Astrocyte of the hippocampus (primary cell): ENCODE results near the gene CFTR.
"Not testable (repeated sequence)": the region's sequence is repeated elsewhere in the genome, so short reads cannot be mapped to it uniquely, and the experiment has no call there.

Experiments
- DNase-seq: peaks from one replicate; pipeline ENCODE4 v3.0.0; 2011; ENCODE audit warnings: low read depth, low spot score

Gene CFTR

DNA sequence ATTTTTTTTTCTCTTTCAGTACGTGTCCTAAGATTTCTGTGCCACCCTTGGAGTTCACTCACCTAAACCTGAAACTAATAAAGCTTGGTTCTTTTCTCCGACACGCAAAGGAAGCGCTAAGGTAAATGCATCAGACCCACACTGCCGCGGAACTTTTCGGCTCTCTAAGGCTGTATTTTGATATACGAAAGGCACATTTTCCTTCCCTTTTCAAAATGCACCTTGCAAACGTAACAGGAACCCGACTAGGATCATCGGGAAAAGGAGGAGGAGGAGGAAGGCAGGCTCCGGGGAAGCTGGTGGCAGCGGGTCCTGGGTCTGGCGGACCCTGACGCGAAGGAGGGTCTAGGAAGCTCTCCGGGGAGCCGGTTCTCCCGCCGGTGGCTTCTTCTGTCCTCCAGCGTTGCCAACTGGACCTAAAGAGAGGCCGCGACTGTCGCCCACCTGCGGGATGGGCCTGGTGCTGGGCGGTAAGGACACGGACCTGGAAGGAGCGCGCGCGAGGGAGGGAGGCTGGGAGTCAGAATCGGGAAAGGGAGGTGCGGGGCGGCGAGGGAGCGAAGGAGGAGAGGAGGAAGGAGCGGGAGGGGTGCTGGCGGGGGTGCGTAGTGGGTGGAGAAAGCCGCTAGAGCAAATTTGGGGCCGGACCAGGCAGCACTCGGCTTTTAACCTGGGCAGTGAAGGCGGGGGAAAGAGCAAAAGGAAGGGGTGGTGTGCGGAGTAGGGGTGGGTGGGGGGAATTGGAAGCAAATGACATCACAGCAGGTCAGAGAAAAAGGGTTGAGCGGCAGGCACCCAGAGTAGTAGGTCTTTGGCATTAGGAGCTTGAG is at the start of gene CFTR:
Gene CFTR (plus strand): TSS at position 801 of the 830 bp plus-strand sequence. CDS start 70 bp downstream, outside the sequence.
- DNase-seq, result peak; percentile 20

DNA sequence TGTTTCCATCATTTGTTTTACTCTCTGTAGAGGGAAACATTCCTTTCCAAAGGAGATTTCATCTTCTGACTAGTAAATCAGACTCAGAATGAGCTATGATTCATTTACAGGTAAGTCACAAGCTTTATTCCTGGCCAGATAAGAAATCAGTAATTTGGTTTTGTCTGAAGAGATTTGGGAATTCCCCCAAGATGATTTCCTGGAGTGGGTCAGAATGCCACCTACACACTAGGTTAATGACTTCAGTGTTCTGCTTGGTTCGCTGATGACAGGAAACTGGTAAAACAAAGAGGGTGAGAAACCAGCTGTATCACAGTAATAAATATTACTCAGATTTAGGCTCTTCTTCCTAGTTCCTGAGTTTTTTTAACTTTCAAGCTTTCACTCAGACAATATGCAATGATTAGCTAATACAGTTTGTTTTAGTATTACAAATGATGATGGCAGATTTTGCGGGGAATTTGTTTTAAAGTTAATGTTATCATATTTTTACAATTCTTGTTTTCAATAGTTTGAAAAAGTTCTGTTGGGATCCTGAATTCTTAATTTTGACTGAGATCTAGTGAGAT is 44.3 kb upstream of the CFTR start:
- DNase-seq, result no peak

DNA sequence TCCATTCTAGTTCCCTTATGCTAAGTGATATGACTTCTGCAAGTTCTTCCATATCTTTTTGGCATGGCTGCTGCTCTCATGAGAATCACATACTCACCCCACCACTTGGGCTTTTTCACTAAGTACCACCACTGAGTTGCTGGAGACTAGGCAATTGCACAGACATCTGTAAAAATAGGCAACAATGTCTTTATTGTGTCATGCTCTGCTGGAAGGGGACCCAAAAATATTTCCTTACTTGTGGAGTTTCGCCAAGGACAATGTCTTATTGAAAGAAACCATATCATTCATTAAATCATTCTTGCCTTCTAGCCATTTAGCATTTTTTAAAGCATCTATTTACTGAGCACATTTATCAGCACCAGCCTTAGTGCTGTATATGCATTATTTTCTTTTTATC is 35.2 kb upstream of the CFTR start:
- no peak for DNase-seq

DNA sequence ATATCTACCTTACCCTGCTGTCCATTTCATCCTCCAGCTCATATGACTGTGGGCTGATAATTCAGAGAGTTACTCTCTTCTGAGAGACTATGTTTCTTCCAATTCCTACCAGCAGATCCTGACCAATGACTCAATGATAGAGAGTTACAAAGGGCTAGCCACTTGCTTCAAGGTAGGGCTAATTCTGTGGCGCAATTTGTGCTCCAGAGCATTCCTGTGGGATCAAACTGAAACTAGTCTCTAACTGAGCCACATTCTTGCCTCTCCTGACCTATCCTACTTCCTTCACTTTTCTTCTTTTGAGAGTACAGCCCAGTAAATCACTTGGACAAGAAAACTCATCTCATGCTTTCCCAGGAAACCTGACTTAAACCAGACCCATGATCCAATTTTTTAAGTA is 34.6 kb upstream of the CFTR start:
- DNase-seq, result peak; percentile 22

DNA sequence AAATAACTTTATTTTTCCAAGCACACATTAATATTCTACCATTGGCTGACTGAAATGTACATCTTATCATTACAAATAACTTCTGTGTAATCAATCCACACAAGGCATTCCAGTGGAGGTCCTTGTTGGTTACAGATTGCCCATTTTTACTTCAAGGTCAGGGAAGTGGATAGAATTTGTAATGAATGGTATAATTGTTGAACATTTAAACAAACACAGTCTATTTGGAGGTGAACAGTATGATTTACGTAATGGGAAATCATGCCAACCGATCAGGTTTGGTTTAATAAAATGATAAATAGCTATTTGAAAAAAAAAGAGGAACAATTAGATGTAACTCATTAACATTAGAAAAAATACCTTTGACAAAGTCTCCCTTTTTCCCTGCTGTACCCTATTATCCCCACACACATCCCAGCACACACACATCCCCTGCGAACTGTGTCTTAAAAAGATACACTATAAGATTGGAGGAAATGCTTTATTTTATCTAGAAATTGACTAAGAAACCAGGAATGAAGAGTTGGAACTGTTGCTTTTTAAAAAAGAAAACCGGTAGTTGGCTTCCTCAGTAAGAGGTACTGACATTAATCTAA is 33.5 kb upstream of the CFTR start:
- DNase-seq, result no peak

DNA sequence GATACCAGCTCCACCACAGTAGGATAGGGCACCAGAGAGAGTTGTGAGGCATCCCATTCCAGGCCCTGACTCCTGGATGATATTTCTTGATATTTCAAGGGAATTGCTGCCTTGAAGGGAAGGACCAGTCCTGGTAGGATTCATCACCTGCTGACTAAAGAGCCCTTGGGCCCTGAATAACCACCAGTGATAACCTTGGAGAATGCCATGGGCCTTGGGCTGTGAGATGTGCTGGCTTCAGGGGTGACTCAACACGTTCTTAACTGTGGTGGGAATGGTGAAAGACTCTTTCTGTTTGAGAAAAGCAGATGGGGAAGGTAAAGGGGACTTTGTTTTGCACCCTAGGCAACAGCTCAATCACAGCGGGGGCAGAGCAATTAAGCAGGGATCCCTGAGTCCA is 31.2 kb upstream of the CFTR start:
- DNase-seq, result no peak

DNA sequence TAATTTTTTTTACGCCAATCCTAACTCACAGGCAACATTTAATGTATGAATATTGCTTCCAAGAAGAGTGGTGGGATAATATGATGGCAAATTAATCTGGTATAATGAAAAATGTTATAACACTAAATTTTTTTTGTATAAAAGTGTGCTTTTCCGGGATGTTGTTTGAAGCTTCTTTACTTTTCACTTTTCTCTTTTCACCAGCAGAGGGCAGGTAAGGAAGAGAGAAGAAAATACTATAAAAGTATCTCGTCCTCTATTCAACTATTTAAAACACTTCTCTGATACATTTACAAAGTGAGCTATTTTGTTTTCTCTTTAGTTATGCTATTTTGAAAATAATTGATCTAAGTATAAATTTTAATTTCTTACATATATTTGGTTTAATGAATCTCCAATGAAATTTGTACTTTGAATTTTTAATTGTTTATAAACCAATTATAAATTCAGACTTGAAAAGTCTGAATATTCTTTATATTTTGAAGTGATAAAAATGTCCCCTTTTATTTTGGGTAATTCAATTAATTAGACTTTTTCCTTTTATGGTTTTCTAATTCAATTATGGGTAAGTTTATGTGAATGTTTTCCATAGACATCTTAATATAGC is 20.7 kb upstream of the CFTR start:
- DNase-seq, result peak; percentile 47

DNA sequence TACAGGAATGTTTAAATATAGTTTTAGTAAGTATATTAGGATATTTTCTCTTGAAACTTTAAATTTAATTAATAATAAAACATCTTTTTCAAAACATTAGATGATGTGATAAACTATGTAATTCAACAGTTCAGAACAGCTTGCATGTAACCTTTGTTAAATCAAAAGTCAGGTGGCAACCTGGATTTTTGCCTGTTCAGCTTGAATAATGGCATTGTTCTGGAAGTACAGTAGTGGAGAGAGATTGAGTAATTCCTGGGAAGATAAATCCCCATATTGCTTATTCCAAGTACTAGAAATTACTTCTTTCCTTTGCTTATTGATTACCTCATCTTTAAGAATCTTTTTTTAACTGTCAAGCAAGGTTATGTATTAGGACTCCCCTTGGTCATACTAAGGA is 20.1 kb upstream of the CFTR start:
- DNase-seq, result no peak

DNA sequence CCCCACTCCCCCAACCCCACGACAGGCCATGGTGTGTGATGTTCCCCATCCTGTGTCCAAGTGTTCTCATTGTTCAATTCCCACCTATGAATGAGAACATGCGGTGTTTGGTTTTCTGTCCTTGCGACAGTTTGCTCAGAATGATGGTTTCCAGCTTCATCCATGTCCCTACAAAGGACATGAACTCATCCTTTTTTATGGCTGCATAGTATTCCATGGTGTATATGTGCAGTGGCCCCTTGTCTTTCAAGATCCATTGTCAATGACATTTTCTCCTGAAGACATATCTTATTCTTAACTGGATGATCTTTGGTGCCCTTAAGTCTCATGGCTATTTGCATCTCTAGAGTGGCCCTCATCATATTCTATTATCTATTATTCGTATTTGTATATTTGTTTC is 19.0 kb upstream of the CFTR start:
- not testable (repeated sequence) for DNase-seq

DNA sequence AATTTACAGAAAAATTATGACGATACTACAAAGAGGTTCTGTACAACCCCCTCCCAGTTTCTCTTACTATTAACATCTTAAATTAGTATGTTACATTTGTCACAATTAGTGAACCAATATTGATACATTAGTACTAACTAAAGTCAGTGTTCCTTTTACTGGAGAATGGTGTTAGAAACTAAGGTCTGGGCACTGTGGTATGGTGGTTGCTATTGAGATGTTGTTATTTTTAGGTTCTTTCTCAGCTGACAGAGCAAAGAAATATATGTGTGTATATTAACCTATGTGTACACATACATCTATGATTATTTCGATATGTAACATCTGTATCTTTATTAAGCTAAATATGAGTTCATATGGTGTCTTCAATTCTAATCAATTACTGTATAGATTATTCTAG is 11.7 kb upstream of the CFTR start:
- no peak for DNase-seq

DNA sequence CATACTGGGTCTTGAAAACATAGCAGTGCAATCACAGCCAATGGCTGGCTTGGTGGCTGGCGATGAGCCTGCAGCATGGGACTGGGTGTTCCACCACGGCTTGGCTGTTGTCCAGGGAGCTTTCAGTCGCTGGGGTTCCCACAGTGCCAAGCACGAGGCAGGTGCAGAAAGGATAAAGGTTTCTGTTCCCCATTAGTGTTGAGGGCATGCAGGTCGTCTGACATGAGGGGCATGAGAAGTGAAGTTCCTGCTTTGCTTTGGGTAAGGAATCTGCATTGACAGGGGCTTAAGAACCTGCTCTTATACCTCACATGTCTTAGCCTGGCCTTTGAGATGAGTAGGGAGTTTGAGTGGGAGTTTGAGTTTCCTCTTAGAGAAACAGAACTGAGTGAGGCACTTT is 9.0 kb upstream of the CFTR start:
- DNase-seq, result no peak

DNA sequence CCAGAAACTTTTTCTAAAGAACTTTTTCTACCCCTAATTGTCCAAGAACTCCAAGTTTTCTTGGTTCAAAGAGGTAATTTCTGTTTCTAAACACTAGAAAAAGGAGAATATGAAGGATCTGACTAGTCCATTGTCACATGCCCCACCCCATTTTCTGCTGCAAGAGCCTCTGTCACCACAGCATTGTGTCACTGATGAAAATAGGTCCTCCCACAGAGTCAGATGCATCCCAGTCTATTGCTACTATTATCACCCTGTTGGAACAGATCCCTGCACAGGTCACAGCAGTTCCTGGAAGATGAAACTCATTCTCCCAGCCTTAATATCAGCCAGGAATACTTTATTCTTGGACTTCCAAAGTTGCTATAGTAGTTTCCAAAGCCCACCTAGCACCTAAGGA is 7.5 kb upstream of the CFTR start:
- no peak for DNase-seq

DNA sequence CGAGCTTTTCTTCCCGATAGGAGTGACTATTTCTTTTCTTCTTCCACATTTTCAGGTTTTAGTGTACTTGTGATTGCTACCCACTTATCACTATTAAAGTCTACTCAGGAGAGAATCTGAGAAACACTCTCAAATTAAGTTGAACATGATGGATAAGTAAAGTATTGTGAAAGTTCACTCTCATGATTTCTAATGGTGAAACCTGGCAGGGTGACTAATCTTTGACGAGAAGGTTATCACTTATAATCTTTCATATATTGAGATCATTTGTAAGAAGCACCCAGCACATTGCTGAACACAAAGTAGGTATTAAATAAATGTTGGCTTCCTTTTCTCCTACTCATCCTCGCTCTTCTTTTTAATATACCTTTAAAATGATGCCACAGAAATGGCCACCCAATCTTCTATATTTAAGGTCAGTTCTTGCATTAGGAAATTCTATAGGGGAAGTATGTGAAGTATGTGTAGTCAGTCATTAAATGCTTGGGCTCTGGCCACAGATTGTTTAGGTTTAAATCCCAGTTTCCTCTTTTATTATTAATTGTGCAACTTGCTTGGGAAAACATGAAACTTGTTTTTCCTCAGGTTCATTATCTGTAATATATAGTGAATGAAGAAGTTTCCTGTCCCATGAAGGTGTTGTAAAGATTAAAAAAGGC is 3.1 kb upstream of the CFTR start:
- DNase-seq, result no peak

DNA sequence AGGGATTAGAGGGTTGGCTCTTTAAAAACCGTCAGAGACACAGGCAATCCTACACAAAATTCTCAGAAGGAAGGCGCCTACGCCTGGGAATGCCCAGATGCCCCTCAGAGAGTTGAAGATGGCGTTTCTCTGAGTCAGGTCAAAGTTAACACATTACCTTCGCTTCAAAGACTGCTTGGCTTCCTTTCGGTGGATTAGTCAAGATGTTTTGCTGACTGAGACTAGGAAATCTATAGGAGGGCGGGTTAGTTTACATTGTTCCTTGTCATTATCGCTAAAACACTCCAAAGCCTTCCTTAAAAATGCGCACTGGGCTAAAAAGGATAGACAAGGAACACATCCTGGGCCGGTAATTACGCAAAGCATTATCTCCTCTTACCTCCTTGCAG is 995 bp upstream of the CFTR start:
- peak; percentile 5 for DNase-seq

DNA sequence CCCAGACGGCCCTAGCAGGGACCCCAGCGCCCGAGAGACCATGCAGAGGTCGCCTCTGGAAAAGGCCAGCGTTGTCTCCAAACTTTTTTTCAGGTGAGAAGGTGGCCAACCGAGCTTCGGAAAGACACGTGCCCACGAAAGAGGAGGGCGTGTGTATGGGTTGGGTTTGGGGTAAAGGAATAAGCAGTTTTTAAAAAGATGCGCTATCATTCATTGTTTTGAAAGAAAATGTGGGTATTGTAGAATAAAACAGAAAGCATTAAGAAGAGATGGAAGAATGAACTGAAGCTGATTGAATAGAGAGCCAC is 184 bp downstream of the CFTR start:
- no peak for DNase-seq

DNA sequence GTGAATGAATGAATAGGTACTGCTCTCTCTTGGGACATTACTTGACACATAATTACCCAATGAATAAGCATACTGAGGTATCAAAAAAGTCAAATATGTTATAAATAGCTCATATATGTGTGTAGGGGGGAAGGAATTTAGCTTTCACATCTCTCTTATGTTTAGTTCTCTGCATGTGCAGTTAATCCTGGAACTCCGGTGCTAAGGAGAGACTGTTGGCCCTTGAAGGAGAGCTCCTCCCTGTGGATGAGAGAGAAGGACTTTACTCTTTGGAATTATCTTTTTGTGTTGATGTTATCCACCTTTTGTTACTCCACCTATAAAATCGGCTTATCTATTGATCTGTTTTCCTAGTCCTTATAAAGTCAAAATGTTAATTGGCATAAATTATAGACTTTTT is 1.2 kb downstream of the CFTR start:
- no peak for DNase-seq

DNA sequence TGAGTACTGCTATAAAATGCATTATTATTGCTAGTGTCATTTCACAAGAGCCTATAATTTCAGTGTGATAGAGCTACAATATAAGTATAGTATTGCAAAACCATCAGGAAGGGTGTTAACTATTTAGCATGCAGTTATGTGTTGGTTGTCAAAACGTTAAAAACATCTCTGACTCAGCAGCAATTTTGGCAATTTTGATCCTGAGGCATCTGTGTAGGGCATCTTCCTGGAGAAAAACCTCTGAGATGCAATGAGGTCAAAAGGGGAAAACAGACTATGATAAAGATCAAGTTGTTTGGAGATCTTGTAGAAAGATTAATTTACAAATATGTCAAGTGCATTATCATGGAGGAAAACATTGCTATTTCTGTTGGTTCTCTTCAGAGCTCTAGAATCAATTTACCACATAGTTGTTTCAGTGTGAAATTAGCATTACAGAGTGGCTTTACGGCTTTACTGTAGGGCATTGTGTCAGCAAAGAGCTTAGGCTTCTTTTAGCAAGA is 5.3 kb downstream of the CFTR start:
- DNase-seq, result no peak

DNA sequence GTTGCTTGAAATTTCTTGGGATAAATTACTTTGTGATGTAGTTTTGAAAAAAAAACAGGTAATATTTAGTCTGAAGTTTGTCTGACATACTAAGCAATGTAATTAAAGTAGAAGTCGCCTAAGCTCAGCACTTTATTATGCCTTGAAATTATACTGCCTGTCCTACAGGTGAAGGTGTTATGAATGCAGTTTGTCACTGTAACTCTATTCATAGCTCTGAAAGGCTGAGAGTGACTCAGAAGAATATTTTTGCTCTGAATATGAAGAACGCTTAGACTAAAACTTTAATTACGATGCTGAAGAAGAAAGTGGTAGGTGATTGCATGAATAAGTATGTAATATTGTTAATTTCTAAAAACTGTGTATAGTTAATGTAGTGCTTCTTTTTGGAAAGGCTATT is 9.2 kb downstream of the CFTR start:
- no peak for DNase-seq

DNA sequence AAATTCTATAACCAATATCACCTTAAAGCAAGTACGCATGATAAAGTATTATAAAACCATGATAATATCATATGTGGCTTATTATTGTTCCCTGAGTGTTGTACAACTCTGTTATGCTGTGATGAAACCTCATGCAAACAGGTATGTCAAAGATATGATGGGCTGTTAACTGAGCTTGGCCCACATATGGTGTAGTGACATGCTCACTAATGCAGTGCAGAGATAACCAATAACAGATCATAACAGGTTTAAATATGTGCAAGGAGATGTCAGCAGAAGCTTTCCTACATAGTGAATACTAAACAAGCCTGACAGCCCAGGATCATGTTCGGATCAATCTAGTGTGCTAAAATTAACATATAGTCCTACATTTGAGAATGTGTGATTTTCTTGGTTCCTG is 9.6 kb downstream of the CFTR start:
- DNase-seq, result no peak

DNA sequence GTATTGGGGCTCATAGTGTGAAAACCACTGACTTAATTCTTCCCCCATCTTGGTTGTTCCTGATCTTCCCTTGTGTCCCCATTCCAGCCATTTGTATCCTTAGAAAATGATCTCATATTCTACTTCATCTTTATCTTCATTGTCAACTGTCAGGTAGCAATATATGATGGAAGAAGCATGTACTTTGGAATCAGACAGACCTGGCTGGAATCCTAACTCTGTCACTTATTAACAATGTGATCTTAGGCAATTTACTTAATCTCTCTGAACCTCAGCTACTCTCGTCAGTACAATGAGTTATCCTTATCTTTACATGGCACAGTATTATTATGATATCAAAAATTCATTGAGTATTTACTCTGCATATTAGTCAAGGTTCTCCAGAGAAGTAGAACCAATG is 10.1 kb downstream of the CFTR start:
- DNase-seq, result no peak

DNA sequence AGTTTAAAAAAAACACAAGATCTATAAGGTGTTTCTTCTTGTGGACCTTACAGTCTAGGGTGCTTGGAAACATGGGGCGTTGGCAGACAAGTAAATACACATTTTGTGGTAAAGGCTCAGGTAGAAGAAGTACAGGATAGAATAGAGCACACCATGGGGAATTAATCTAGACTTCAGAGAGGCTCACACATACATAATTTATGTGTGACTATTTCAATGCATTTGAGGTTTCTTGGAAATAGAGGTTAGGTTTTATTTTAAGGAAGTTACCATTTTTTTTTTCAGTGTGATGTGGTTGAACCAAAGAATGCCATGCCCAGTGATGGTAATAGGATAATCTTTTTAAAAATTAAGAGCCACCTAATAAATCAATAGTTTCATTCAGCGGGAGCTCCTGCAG is 12.8 kb downstream of the CFTR start:
- DNase-seq, result no peak

DNA sequence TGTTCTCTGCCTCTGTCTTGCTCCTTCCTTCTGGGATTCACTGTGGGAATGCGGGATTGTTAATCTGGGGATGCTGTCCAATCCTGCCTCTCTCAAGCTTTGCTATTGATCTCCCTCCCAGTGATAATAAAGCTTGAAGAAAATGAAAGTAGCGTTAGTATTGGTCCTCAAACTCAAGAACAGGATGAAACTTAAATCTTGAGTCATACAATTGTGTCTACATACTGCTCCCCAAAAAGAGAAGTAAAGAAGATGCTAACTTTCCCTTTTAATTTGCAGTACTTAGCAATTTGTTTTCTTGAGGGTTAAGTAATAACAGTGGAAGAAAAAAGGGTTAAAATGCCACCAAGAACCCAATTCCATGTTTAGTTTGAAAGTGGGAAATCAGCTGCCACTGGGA is 13.6 kb downstream of the CFTR start:
- no peak for DNase-seq
